Measurements from ENCODE around the gene CTAGE9.
"Not testable (repeated sequence)": the region's sequence is repeated elsewhere in the genome, so short reads cannot be mapped to it uniquely, and the experiment has no call there.

The CTAGE9 gene

GRCh38 chr6:131710917-131711316 lies at the start of gene CTAGE9:
TSS of gene CTAGE9 (minus strand) at chr6:131711017. CDS start at chr6:131711017, 0 bp downstream.
- not testable (repeated sequence) for DNase-seq

GRCh38 chr6:131758920-131759319 lies 48.1 kb upstream of the CTAGE9 start:
- DNase-seq, result no peak

- DNase-seq, result no peak
Measured at GRCh38 chr6:131756039-131756438, 45.2 kb upstream of the CTAGE9 start.

- no peak for DNase-seq
Measured at GRCh38 chr6:131755597-131755996, 44.8 kb upstream of the CTAGE9 start.

- no peak for DNase-seq
Measured at GRCh38 chr6:131754715-131755567, 44.1 kb upstream of the CTAGE9 start.

- no peak for DNase-seq
Measured at GRCh38 chr6:131754088-131754487, 43.3 kb upstream of the CTAGE9 start.

- DNase-seq, result not testable (repeated sequence)
Measured at GRCh38 chr6:131751012-131751715, 40.3 kb upstream of the CTAGE9 start.

- DNase-seq, result no peak
Measured at GRCh38 chr6:131749023-131749422, 38.2 kb upstream of the CTAGE9 start.

- DNase-seq, result no peak
Measured at GRCh38 chr6:131747821-131748353, 37.1 kb upstream of the CTAGE9 start.

GRCh38 chr6:131745476-131745875 lies 34.7 kb upstream of the CTAGE9 start:
- DNase-seq, result no peak

- DNase-seq, result no peak
Measured at GRCh38 chr6:131744432-131745287, 33.8 kb upstream of the CTAGE9 start.

- DNase-seq, result no peak
Measured at GRCh38 chr6:131741688-131742393, 31.0 kb upstream of the CTAGE9 start.

GRCh38 chr6:131740161-131740560 lies 29.3 kb upstream of the CTAGE9 start:
- DNase-seq, result no peak

GRCh38 chr6:131739136-131739535 lies 28.3 kb upstream of the CTAGE9 start:
- DNase-seq, result no peak

- no peak for DNase-seq
Measured at GRCh38 chr6:131736811-131737210, 26.0 kb upstream of the CTAGE9 start.

- no peak for DNase-seq
Measured at GRCh38 chr6:131736003-131736596, 25.3 kb upstream of the CTAGE9 start.

- DNase-seq, result peak; percentile 31
Measured at GRCh38 chr6:131733376-131734016, 22.7 kb upstream of the CTAGE9 start.

GRCh38 chr6:131731224-131731623 lies 20.4 kb upstream of the CTAGE9 start:
- DNase-seq, result no peak

- DNase-seq, result no peak
Measured at GRCh38 chr6:131730264-131730663, 19.4 kb upstream of the CTAGE9 start.

- no peak for DNase-seq
Measured at GRCh38 chr6:131729550-131729949, 18.7 kb upstream of the CTAGE9 start.

GRCh38 chr6:131728296-131728939 lies 17.6 kb upstream of the CTAGE9 start:
- no peak for DNase-seq
